ENCODE results near the gene PPARA.

The PPARA gene

DNA sequence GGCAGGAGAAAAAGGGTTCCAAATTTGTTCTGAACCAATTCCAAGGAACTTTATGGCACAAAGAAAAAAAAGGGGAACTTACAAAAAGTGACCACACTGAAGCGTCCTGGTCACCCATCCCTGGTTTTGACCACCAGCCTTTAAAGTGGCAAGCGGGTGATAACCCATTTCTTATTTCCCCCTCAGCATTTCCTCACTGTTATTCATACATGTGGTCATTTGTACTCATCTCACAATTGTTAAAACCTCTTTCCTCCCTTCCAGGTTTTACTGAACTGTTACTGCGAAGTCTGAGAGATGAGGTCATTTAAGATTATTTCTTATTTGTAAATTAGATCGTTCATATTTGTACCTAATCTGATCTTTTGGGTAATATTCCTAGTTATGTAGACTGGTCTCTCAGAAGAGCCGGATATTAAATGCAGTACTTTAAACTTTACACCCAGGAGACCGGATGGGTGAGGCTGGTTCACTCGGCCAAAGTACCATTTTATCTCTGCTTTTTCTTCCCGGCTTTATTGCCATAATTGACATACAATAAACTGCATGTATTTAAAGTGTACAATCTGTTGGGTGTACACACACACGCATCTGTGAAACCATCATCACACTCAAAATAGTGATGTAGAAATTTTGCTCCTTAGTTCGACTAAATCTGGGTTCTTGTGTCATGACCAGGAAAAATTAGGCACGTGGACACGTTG lies 52.7 kb downstream of the PPARA start:
- DNase-seq (ENCODE audit: low read depth in 2 of 3, low spot score in 1 of 3) = no peak

DNA sequence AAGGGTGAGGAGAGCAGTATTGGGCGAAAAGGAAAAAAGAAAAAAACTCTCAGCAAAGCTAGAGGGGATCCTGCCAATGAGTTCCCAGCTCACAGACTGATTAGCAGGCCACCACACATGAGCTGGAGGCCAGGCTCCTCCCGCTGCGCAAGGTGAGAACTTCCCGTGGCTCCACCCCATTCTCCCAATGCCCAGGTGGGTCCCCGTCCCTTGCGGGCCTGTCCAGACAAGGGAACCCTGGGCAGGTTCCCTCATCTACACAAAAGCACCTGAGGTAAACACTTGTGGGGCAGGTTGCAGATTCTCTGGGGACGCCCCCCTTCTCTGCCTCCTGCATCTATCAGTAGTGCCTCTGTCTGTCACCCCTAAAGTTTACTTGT lies 53.3 kb downstream of the PPARA start:
- no peak for DNase-seq (ENCODE audit: low read depth in 2 of 3, low spot score in 1 of 3)

DNA sequence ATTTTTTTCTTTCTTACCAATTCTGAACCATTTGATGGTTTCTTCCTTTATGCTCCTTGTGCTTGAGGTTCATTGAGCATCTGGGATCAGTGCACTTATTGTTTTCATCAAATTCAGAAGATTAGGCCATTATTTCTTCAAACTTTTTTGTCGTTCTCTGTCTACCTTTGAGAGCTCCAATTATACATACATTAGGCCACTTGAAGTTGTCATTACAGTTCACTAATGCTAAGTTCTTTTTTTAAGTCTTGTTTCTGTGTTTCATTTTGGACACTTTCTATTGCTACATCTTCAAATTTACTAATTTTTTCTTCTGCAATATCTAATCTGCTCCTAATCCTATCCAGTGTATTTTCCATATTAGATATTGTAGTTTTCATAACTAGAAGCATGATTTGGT lies 58.9 kb downstream of the PPARA start:
- no peak for DNase-seq (ENCODE audit: low read depth in 2 of 3, low spot score in 1 of 3)

DNA sequence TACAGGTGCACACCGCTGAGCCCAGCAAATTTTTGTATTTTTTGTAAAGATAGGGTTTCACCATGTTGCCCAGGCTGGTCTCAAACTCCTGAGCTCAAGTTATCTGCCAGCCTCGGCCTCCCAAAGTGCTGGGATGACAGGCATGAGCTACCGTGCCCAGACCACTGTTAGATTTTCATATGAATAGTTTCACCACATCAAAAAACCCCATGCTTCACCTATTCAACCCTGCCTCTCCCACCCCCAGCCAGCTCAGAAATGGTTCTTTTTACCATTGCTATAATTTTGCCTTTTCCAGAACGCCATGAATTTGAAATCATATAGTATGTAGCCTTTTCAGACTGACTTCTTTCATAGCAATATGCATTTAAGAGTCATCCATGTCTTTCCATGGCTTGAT lies 61.9 kb downstream of the PPARA start:
- DNase-seq (ENCODE audit: low read depth in 2 of 3, low spot score in 1 of 3) = no peak

DNA sequence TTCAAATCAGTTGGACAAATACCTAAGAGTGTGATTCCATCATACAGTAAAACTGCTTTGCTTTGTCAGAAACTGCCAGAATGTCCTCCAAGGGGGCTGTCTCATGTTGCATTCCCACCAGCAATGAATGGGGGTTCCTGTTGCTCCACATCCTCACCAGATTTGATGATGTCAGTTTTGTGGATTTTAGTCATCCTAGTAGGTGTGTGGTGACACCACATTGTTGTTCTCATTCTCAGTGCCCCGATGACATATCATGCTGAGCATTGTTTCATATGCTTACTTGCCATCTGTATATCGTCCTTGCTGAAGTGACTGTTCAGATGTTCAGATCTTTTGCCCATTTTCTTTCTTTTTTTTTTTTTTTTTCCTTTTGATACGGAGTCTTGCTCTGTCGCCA lies 62.7 kb downstream of the PPARA start:
- DNase-seq (ENCODE audit: low read depth in 2 of 3, low spot score in 1 of 3) = no peak

DNA sequence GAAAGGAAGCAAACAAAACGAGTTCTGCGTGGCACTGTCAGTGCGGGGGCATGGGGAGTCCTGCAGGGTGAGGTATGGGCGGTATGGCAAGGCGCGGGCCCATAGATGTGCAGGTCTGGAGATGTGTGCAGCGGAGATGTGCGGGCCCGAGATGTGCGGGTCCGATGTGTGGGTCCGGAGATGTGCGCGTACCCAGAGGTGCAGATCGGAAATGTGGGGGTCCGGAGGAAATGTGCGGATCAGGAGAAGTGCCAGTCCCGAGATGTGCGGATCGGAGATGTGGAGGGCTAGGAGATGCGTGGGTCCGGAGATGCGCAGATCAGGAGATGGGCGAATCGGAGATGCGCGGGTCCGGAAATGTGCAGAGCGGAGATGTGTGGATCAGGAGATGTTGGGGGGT lies 63.8 kb downstream of the PPARA start:
- no peak for DNase-seq (ENCODE audit: low read depth in 2 of 3, low spot score in 1 of 3)

DNA sequence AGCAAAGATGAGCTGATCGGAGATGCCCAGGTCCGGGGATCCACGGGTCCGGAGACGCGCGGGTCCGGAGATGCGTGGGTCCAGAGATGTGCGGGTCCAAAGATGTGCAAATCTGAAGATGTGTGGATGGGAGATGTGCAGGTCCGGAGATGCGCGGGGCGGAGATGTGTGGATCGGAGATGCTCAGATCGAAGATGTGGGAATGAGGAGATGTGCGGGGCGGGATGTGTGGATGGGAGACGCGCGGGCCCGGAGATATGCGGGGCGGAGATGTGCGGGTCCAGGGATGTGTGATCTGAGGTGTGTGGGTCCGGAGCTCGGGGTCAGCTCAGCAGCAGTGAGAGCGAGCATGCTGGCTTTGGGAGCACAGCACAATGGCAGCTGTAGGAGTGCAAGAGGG lies 64.3 kb downstream of the PPARA start:
- no peak for DNase-seq (ENCODE audit: low read depth in 2 of 3, low spot score in 1 of 3)

DNA sequence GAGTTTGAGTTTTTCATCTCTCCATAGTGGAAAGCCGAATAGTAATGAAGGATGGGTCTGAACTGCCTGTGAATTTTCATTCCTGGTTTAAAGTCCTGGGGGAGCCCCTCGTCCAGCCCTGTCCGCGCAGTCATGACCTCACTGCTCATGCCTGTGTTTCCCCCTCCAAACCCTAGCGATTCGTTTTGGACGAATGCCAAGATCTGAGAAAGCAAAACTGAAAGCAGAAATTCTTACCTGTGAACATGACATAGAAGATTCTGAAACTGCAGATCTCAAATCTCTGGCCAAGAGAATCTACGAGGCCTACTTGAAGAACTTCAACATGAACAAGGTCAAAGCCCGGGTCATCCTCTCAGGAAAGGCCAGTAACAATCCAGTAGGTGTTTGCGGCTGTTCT lies 69.3 kb downstream of the PPARA start:
- DNase-seq (ENCODE audit: low read depth in 2 of 3, low spot score in 1 of 3) = no peak

DNA sequence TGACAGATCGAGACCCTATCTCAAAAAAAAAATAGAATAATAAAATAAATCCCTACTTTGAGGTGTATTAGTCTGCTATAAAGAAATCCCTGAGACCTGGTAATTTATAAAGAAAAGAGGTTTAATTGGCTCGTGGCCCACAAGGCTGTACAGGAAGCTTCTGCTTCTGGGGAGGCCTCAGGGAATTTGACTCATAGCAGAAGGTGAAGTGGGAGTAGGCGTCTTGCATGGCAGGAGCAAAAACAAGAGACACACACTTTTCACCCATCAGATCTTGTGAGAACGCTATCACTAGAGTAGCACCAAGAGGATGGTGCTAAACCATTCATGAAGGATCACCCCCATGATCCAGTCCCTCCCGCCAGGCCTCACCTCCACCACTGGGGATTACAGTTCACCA lies 70.6 kb downstream of the PPARA start:
- no peak for DNase-seq (ENCODE audit: low read depth in 2 of 3, low spot score in 1 of 3)

DNA sequence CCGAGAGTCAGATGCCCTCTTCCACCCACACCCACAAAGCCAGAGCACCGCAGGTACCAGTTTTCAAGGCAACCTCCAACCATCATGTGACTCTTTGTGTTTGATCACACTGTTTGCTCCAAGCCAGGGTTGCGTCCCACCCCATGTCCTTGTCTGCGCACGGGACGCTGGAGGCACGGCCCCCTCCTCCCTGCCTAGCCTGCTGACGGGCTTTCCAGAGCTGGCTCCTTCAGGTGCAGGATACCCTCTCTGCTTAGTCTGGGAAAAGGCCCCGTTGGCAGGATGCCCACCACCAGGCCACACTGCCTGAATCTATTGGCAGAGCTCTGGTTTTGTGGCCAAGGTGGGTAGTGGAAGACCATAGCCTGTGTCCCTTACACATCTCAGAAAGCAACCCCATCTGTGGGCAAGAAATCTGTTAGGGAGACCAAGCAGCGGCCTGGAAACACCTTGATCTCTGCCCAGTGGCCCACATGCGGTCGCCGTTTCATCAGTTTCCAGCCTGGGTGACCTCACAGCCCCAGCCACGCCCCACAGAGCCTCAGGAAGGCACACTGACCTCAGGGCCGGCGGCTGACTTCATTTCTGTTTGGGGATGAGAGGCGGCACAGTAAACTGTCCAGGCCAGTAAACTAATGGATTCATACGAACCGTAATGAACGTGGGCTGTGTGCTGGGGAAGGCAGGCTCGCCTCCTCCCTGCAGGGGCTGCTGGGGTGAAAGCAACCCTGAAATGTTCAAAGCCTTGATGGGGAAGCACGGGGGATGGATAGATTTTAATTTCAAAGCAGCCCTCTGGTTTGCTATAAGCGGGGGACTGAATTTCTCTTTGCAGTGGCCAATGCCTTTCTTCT lies 73.9 kb downstream of the PPARA start:
- no peak for DNase-seq (ENCODE audit: low read depth in 2 of 3, low spot score in 1 of 3)

DNA sequence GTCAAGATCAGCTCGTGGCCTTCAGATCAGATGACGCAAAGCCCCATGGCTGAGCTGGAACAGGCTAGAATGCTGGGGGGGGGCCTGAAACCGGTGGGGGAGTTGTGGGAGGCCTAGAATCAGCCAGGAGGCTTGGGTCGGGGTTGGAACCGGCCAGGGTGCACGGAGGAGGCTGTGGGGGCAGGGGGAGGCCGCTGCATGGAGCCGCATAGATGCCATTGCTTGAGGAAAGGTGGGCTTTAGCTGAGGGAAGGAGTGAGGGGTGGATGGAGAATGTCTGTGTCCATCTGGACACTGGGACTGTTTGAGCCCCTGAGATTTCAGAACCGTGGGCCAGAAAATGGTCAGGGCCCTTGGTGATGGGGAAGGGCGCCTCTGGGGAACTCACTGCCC lies 74.6 kb downstream of the PPARA start:
- DNase-seq (ENCODE audit: low read depth in 2 of 3, low spot score in 1 of 3) = no peak

DNA sequence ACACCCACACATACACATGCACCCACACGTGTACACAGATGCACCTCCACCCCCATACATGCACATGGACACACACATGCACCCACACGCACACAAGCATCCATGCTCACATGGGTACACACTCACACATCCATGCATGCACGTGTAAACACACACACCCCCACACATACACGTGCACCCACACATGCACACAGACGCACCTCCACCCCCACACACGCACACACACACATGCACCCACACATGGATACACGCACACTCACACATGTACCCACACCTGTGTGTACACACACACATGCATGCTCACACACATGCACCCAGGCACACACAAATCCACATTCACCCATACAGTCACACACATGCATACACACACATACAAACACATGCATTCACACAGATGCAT lies 75.3 kb downstream of the PPARA start:
- DNase-seq (ENCODE audit: low read depth in 2 of 3, low spot score in 1 of 3) = no peak

DNA sequence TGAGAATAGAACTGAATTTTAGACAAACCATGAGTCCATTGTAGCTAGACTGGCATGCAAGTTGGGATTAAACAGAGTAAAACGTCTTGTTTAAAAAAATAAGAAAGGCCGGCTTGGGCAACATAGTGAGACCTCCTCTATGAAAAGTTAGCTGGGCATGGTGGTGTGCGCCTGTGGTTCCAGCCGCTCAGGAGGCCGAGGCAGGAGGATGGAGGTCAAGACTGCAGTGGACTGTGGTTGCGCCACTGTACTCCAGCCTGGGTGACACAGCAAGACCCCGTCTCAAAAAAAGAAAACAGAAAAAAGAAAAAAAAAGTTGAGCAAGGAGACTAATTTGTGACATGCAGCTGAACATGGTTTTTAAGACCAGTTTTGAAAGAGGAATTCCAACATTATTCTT lies 76.3 kb downstream of the PPARA start:
- DNase-seq (ENCODE audit: low read depth in 2 of 3, low spot score in 1 of 3) = no peak

DNA sequence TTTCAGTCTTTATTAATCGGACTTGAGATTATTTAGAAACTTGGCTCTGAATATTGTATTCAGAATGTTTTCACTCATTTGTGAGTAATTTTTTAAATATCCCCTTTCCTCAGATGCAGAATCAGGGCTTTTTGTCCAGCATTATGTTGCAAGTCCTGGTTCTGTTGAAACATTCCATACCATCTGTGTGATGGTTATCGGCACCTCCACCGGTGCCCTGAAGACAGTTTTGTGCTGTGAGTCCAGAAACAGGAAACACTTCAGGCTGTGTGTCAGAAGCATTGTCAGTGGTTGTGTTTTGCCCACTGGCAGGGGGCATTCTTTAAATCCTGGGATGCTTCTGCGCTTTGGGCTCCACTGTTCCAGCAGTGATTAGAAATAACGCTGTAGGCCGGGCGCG lies 79.4 kb downstream of the PPARA start:
- no peak for DNase-seq (ENCODE audit: low read depth in 2 of 3, low spot score in 1 of 3)

DNA sequence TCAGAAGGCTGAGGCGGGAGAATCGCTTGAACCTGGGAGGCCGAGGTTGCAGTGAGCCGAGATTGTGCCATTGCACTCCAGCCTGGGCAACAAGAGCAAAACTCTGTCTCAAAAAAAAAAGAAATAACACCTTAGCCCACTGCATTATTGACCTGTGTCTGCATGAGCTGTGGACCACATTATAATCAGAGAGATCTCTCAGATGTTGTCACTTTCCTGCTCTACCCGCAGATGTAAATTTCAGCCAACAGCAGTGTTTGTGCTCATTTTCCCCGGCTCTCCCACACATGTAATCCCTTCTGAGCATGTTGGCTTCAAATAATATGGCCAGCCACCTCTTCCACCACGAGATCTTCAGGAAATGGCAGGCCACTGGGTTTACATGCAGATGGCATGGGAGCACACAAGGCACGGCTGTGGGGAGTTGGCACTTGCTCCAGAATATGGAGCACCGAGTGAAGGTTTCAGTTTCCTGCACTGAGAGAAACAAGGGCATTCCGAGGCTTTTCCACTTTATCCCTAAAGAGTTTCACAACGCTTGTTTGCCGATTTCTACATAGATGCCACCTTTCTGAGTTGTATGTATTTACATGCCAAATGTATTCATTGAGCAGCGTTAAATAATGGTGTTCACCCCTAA lies 80.1 kb downstream of the PPARA start:
- no peak for DNase-seq (ENCODE audit: low read depth in 2 of 3, low spot score in 1 of 3)

DNA sequence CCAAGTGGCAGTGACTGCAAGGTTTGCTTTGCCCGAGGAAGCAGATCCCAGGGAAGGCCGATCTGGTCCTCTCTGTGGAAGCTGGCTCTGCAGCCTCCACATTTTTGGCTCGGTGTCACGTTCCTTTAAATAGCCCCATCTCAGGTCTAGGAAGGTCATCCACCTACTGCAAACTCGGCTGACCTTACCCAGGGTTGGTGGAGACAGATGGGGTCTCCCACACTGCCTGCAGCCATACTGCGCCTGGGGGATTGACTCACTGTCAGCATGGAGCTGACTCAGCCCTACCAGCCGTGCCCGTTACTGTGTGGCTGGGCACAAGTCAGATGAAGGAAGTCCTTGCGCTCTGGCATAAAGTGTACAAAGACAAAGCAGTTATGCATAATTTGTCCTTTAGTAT lies 82.9 kb downstream of the PPARA start:
- no peak for DNase-seq (ENCODE audit: low read depth in 2 of 3, low spot score in 1 of 3)

DNA sequence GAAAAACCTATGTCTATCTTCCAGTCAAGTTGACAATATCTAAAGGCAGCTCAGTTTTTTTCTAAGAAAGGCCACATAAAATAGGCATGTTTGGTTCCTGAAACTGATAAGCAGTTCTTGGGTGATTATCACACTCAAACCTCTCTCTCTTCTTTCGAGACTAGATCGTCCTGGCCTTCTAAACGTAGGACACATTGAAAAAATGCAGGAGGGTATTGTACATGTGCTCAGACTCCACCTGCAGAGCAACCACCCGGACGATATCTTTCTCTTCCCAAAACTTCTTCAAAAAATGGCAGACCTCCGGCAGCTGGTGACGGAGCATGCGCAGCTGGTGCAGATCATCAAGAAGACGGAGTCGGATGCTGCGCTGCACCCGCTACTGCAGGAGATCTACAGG lies 84.6 kb downstream of the PPARA start:
- no peak for DNase-seq (ENCODE audit: low read depth in 2 of 3, low spot score in 1 of 3)

DNA sequence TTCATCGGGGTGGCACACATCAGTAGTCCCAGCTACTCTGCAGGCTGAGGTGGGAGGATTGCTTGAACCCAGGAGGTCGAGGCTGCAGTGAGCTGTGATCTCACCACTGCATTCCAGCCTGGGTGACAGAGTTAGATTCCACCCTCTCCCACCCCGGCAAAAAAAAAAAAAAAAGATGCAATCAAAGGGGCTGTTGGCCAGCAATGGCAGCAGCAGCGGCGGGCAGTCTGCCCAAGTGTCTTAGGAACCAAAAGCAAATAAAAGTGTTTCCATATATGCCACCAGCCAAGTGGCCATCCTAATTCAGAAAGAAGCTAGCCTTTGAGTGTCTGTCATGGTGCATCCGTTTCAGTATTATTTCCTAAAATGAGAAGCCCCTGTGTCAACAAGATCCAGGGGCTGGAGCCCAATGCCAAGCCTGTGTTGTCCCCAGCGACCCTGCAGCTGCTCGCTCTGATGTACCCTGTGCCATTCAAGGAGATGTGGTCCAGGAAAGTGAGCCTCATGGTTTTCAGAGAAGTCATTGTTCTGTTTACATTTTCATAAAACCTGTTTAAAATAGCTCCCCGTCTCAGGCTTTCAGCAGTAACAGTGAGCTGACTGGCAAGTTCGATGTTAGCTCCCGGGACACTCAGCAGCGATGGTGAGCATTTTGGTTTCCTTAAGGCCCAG lies 87.3 kb downstream of the PPARA start:
- no peak for DNase-seq (ENCODE audit: low read depth in 2 of 3, low spot score in 1 of 3)

DNA sequence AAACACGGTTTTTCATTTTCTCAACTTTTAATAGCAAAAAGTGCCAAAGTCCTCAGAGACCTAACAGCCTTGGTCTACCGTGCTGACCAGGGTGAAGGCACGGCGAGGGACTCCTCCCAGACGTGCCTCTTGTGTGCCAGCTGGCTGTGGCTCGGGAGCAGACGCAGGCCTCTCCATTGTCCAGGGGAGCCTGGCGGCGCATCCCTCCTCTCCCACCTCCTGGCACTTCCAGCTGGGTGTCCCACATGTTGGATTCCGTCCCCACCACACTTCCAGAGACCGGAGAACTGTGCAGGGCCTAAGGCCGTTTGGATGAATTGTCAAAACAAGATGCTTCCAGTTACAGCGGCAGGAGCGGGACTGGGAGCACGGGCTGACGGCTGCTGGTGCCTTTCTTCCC lies 88.2 kb downstream of the PPARA start:
- DNase-seq (ENCODE audit: low read depth in 2 of 3, low spot score in 1 of 3) = no peak

DNA sequence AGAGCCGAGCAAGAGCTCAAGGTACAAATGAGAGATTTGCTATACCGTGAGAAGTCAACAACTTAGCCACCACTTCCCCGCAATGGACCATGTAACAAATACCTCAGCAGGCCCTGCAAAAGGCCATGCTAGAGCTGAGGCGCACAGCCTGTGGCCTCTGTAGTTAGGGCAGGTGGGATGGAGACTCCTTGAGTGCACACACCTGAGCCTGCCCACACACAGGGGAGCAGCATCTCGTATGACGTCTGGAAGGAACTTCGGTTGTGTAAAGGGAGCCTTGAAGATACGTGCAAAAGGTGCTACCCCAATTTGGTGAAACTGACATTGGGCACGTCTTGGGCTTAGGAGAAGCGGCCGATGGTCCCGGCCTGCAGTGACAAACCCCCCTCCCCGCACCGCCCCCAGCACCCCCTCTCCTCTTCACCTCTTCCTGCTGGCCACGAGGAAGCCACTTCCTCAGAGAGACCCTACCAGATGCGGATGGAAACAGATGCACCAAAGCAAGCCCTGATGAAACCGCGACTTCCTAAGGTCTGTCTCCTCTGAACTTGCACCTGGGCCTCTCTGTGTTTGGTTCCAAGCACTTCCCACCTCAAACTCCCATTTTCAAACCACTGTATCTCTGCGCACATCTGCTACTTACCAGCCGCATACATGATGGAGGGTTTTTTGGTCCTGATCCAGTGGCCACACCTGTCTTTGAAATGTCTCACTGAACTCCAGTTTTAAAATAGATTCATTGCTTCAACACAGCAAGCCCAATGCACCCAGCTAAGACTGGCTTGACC lies 89.1 kb downstream of the PPARA start:
- DNase-seq (ENCODE audit: low read depth in 2 of 3, low spot score in 1 of 3) = no peak

DNA sequence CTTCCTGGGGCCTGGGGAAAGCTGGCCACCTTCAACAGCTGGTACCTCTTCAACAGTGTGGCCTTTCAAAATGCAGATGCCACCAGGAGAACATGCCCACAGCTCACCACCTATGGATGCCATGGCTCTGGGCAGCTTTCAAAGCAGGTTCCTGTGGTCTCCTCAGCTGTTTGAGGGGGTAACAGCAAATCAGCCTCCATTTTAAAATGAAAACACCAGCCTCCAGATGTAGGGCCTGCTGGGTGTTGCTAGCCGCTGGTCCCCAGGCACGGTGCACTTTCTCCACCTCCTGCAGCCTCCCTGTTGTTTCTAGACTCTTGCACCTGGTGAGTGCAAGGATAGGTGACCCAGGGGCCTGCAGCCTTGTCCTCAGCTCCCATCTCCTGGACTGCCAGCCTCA lies 89.7 kb downstream of the PPARA start:
- no peak for DNase-seq (ENCODE audit: low read depth in 2 of 3, low spot score in 1 of 3)

Data from stimulated activated CD4-positive, alpha-beta T cell treated with anti-CD3 and anti-CD28 coated beads, Interleukin-12 subunit alpha, Interleukin-12 subunit beta, amount 100 ng/mL, for 48 hours (primary cell).